Measurements from ENCODE around the gene SCYGR1.
"Not testable (repeated sequence)": the region's sequence is repeated elsewhere in the genome, so short reads cannot be mapped to it uniquely, and the experiment has no call there.

Gene SCYGR1

GRCh38 chr2:227370092-227370491, 17.7 kb downstream of the SCYGR1 start:
- no peak for DNase-seq (ENCODE audit: low read depth)

DNA sequence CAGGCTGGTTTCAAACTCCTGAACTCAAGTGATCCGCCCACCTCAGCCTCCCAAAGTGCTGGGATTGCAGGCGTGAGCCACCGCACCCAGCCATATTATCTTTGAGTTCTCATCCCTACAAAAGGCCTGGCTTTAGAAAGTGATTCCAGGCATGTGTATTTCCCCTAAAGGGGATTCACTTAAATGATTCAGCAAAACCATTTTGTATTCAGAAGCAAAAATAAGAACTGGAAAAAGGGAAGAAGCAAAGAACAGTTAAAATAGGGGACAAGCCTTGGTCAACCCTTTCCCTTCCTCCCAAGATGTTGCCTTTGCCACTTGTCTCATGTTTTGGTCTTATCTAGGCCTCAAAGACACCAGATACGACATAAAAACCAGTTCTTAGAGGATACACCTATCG, 19.2 kb downstream of the SCYGR1 start:
- DNase-seq (ENCODE audit: low read depth), result no peak

DNA sequence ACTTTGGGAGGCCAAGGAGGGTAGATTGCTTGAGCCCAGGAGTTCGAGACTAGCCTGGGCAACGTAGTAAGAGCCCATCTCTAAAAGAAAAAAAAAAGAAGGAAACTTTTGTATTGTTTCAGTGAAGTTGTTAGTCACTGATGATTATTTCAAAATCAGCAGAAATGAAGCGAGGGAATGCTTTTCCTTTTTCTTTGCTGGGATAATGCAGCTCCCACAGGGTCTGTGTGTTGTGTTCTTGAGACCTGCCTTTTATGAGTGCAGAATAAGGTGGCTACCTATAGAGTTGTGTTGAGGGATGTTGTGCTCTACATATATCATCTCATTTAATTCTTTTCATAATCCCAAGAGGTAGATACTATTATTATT, 20.3 kb downstream of the SCYGR1 start:
- no peak for DNase-seq (ENCODE audit: low read depth)

- DNase-seq (ENCODE audit: low read depth), result no peak
Observed at GRCh38 chr2:227366769-227367426, 20.9 kb downstream of the SCYGR1 start.

DNA sequence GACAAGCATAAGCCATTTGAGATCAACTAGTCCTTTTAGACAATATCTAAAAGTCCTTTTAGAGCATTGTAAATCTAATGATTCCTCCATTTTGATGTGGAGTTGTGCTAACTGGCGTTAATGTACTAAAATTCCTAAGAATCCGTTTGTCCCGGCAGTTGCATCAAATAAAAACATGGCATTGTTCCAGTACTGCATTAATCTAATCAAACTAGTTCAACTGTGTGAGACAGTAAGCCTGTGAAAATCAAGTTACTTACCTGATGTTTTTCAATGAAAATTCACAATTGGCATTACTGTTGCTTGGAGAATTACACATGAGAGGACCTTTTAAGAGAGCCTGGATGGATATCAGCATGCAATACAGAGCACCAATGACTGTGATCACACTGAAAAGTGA, 21.9 kb downstream of the SCYGR1 start:
- no peak for DNase-seq (ENCODE audit: low read depth)

GRCh38 chr2:227364585-227365263, 23.0 kb downstream of the SCYGR1 start:
- not testable (repeated sequence) for DNase-seq (ENCODE audit: low read depth)

DNA sequence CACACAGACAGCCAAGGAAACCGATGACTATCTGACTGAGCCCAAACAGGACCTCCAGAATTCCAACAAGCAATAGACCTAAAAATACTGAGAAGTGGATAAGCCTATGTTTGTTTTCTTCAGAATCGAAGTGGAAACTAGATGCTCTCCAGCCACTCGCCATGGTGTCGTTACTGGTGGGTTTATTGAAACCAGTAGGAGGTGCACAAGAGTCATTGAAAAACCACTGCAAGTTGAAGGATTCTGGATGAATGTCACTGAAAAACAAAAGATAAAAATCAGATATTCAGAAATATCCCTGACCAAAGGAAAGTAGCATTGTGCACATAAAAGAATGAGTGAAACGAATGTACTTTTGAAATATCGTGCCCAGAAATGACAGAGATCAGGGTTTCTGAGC, 24.0 kb downstream of the SCYGR1 start:
- DNase-seq (ENCODE audit: low read depth), result no peak

DNA sequence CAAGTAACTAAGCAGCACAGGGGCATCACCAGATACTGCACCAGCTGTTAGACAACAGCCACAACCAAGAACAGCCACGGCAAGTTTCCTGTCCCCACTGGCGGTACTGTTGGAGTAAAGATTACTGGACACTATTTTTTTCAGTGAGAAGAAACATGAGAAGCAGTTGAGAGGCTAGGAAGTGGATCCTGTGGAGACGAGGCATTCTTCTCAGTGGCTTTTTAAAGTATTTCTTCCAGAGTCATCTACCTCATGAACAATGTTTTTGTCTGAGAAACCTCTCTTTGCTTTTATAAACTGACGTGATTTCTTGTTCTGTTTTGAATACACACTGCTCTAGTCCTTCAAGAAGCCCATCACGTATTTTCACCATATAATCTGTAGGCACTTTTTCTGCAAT, 27.4 kb downstream of the SCYGR1 start:
- no peak for DNase-seq (ENCODE audit: low read depth)

GRCh38 chr2:227351639-227352038, 36.1 kb downstream of the SCYGR1 start:
- DNase-seq (ENCODE audit: low read depth), result no peak

- no peak for DNase-seq (ENCODE audit: low read depth)
Observed at GRCh38 chr2:227349989-227350612, 37.6 kb downstream of the SCYGR1 start.

DNA sequence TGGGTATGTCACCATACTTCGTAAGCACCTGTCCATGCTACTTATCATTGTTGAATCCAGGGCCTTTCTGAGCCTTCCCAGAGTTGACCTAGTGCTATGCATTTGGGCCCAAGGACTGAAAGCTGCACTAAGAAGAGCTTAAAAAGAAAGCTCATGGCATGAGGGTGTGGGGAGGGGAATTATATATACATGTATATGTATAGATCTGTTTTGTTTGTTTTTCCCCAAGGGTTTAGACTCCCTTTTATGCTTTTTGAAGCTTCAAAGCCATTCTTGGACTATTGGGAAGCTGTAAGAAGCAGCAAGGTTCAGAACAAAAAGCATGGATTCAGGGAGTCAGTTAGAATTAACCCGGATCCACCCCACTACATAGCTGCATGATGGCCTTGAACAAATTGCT, 39.4 kb downstream of the SCYGR1 start:
- no peak for DNase-seq (ENCODE audit: low read depth)

- DNase-seq (ENCODE audit: low read depth), result no peak
Observed at GRCh38 chr2:227347117-227347516, 40.6 kb downstream of the SCYGR1 start.

GRCh38 chr2:227344231-227344630, 43.5 kb downstream of the SCYGR1 start:
- DNase-seq (ENCODE audit: low read depth), result no peak

- no peak for DNase-seq (ENCODE audit: low read depth)
Observed at GRCh38 chr2:227341553-227341952, 46.2 kb downstream of the SCYGR1 start.

DNA sequence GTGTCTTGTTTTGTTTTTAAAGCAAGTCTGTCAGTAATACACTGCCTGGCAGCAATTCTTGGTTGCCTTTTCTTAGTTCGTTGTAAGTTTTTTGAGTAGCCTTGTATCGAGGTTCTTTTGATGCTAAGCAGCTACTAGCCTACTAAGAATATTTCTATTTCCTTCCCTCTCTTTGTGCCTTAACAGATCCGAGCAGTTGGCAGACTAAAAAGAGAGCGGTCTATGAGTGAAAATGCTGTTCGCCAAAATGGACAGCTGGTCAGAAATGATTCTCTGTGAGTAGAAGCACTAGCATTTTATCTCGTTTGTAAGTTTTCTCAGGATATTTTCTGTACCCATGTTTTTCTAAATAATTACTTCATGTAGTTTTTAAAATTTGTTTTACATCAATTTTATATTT, 47.6 kb downstream of the SCYGR1 start:
- no peak for DNase-seq (ENCODE audit: low read depth)

DNA sequence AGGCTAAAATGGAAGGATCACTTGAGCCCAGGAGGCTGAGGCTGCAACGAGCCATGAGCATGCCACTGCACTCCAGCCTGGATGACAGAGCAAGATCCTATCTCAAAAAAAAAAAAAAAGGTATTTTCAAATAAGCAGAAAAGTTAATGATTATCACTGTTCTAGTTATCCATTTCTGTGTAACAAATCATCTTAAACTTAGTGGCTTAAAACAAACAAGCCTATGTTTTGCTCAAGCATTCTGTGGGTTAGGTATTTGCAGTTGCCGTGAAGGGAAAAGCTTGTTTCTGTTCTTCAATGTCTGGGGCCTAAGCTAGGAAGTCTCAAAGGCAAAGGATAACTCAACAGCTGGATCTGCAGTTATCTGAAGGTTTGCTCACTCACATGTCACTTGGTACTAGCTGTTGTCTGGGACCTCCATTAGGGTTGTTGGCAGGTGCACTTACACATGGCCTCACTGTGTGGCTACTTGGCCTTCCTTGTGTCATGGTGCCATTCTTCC, 48.6 kb downstream of the SCYGR1 start:
- DNase-seq (ENCODE audit: low read depth), result no peak
